ENCODE data around the gene SP4.

SP4 gene

DNA sequence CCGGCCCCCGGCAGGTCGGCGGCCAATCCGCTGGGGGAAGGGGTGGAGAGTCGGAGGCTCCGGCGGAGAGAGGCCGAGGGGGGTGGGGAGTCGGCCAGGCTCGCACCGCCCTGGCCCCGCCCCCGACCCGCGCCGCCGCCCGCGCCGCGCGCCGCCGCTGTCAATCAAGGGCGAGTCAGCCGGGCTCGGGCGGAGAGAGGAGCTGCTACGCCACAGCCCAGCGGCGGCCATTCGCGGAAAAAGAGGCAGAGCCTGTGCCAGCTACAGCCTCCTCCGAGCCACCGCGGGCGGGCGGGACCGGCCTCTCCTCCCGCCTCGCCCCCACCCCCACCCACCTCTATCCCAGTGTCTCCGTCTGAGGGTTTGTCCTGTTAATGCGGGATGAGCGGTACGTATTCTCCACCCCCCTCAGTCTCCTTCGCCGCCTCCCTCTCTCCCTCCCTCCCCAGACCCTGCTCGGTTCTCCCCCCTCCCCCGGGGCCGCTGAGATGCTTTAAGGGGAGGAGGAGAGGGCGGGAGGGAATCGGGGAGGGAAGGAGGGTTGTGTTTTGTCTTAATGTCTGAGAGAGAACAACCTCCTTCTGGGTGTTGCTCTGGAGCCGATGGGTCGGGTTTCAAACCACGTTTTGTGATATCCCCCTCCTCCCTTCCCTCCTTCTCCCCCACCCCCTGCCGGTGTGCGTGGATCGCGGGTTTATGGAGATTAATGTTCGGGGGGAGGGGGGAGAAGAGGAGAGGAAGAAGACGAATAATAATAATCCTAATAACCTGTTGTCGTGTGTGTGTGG is at the start of gene SP4:
Gene SP4 (plus strand): TSS at position 213 of the 788 bp plus-strand sequence. CDS start 169 bp downstream, at position 382.
- peak; percentile 90 to 97 for DNase-seq

- no peak for DNase-seq
Measured at GRCh38 chr7:21383227-21384220, 44.4 kb upstream of the SP4 start.

GRCh38 chr7:21393937-21394336 is 33.9 kb upstream of the SP4 start:
- no peak for DNase-seq

DNA sequence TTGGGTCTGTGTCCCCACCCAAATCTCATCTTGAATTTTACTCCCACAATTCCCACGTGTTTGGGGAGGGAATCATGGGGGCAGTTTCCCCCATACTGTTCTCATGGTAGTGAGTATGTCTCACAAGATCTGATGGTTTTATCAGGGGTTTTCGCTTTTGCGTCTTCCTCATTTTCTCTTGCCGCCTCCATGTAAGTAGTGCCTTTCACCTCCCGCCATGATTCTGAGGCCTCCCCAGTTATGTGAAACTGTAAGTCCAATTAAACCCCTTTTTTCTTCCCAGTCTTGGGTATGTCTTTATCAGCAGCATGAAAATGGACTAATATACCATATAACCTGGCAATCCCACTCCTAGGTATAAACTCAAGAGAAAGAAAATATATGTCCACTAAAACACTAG is 25.9 kb upstream of the SP4 start:
- no peak for DNase-seq

DNA sequence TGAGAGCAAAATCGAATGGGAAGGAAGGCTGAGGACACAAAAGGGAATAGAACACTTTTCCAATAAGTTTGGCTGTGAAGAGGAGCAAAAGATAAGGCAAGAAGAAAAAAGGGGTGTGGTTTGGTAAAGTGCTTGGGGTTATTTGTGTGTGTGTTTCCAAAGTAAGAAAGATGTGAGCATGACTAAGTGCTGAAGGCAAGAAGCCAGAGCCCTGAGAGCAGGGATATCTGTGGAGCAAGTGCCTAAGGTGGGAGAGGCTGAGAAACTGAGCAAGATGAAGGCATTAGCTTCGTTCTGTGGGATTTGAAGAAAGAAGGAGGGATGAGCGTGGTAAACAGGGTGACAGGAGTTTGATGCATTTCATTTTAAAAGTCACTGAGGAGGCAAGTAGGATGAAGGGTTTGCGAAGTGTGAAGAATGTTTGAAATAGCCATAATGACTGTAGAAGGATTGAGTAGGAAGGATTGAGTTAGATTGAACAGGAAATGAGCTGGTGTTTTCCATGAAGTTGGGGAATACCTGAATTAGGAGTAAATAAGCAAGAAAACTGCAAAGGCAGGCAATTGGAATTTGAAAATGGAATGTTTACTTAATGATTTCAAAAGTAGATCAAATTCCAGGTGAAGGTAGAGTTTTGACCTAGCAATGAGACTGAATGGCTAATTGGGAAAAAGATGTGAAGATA is 19.9 kb upstream of the SP4 start:
- DNase-seq, result no peak

DNA sequence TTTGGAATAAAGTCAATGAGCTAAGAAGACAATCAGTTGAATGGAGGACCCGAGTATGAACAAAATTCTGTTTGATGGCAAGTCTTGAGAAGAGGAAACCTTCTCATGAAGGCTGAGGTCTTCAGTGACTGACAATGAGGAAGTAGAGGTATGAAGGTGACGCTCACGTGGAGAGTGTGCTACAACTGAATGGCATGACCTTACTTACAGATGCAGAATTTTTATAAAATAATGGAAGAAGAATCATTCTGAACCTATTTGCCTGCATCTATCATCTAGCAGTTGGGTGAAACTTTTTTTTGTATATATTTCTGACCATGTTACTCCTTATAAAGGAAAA is 19.4 kb upstream of the SP4 start:
- no peak for DNase-seq

GRCh38 chr7:21412410-21412851 is 15.5 kb upstream of the SP4 start:
- DNase-seq, result no peak

GRCh38 chr7:21412957-21413356 is 14.9 kb upstream of the SP4 start:
- no peak for DNase-seq

- DNase-seq, result no peak
Measured at GRCh38 chr7:21413502-21413901, 14.4 kb upstream of the SP4 start.

DNA sequence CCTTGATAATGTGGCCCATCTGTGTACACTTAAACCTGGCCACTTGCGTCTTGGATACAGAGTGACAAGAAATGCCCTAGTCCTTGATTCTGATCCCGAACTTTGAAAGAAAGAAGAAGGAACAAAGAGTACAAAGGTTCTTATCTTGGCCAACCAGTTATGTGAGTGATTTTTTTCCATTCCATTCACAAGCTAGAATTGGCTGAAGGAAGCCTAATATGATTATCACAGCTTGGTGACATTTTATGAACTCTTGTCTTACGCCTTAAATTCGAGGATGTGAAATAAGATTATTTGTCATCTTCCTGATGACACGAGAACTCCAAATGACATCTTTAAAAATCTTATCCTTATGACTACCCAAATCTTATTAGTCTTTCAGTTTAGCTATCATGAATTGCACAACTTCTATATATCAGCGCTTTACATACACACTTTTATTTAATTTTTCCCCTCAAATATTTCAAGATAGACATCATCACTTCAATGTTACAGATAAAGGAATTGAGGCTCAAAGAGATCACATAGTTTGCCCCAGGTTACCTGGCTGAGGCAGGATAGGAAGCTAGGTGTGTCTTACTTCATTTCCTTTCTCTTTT is 13.0 kb upstream of the SP4 start:
- no peak for DNase-seq

- DNase-seq, result no peak
Measured at GRCh38 chr7:21417647-21418046, 10.2 kb upstream of the SP4 start.

DNA sequence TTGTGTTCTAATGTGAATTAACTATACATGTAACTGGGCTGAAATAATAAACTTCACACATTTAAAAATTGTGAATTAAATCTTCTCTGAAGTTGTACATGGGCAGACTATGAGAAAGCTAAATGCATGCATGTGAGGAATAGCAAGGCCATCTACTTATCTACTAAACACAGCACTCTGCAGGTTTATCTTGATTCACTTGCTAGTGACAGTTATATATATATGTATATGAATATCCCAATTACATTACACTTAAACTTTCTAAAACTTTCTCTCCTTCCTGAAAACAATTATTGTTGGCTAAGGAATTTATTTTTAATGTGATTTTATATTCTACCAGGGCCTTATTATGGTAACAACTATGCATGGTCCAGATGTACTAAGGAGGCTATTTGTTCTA is 5.1 kb upstream of the SP4 start:
- no peak for DNase-seq

DNA sequence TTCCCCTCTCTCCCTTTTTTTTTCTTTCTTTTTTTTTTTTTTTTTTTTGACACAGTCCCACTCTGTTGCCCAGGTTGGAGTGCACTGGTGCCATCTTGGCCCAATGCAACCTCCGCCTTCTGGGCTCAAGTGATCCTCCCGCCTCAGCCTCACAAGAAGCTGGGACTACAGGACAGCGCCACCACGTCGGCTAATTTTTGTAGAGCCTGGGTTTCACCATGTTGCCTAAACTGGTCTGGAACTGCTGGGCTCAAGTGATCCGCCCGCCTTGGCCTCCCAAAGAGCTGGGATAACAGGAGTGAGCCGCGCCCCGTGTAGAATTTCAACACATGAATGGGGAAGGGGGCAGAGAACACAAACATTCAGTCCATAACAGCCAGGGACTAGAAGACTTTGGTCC is 2.6 kb upstream of the SP4 start:
- DNase-seq, result no peak

DNA sequence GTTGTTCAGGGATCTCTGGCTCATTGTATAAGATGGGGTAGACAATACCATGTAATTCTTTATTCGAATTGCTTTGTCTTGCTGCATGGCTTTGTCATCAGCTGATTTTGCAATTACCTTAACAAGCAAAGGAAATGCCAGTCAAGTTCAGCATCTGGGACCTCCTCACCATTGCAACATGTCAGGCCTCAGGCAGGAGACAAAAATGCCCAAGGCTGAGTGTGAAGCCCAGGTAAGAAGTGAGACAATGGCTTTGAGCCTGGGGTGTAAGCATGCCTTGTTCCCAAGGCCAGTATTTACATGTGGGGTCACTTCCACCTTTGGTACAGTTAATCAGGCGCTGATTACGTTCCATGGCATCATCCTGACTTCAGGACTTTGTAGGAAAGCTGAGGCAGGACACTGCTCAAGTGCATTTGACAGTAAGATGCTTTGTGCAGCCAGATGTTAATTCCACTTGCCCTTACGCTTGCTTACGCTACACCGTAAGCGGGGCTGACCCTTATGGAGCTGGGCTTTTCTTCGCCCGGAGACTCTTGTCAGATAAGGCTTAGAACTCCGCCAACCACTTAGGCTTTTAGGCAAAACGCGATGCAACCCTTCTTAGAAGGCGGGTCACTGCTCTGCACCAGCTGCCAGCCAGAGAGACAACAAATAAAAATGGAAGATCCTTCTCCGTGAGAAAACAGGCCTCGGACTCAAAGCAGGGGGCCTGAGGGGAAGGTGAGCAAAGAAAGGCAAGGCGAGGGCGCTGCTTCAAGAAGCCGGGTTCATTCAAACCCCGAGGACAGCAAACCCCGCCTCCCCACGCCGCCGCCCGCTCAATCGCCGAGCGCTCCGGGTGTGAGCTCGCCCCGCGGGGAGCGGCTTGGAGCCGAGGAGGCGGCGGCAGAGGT is 1.3 kb upstream of the SP4 start:
- DNase-seq, result no peak

- DNase-seq, result peak; percentile 93 to 96
Measured at GRCh38 chr7:21427182-21427870, 557 bp upstream of the SP4 start.

DNA sequence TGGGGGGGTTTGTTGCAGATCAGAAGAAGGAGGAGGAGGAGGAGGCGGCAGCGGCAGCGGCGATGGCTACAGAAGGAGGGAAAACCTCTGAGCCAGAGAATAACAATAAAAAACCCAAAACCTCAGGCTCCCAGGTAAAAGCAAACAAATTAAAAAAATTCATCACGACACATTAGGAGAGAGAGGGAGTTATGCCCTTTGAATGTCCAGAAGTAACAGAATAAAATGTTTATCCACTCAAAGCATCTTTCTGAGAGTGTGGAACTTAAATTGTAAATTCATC is 717 bp downstream of the SP4 start:
- DNase-seq, result no peak

DNA sequence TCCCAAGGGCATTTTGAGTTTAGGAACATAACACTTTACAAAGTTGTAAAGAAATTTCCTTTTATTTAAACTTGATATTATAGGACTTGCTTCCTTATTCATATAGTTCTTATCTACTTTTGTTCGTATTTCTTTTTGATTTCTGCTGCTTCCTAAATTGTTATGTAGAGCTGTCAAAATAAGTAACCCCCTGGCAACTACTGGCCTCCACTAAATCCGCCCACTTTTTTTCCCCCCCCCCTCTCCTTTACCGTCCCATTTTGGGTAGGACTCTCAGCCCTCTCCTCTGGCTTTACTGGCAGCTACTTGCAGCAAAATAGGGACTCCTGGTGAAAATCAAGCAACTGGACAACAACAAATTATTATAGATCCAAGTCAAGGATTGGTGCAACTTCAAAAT is 1.1 kb downstream of the SP4 start:
- DNase-seq, result peak in 1 of 2 experiments; percentile 5

- DNase-seq, result no peak
Measured at GRCh38 chr7:21429786-21430574, 2.1 kb downstream of the SP4 start.

DNA sequence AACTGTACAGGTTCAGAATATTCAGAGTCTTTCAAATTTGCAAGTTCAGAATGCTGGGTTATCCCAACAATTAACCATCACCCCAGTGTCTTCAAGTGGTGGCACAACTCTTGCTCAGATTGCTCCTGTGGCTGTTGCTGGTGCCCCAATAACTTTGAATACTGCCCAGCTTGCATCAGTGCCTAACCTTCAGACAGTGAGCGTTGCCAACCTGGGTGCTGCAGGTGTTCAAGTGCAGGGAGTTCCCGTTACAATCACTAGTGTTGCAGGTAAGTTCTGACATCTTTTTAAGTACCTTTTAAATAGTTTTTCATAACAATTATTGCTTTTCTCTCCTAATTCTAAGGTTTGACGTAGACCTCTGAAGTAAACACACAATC is 2.7 kb downstream of the SP4 start:
- no peak for DNase-seq

DNA sequence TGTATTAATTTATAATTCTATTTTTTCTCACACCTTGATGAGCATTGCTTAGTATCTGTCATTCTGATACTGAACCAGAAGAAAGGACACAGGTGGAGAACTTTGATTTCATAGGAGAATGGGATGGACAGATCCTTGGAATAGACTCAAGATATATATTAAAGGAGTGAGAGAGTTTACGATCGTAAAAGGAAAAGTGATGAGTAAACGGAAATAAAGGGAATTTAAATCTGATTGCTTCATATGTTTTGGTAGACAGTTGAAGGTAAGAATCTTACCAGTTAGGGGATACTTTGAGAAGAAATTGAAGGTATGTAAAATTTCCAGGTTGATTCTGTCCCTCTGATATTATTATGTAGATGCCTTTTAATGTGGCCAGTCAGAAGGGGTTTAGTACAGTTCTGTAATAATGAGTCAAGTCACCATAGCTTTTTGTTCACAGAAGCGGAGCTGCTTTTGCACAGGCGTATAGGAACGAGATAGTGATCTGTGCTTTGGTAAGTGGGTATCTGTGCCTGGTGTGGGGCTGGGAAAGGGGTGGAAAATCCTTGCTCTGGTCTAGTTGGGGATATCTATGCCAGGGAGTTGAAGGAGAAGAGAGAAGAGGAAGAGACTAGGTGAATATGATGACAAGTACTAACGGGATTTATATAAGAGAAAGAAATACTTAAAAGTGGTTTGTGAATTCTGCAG is 15.4 kb downstream of the SP4 start:
- DNase-seq, result no peak

Data from NCI-H524 (cell line).